DMS 273 treated with DMSO at 0.1 percent for 48 hours (cell line): ENCODE data around the gene PLCXD3.

ENCODE experiments used
- DNase-seq: peaks from one replicate; lab custom pipeline; 2025; lab: John Stamatoyannopoulos, UW

The PLCXD3 gene

DNA sequence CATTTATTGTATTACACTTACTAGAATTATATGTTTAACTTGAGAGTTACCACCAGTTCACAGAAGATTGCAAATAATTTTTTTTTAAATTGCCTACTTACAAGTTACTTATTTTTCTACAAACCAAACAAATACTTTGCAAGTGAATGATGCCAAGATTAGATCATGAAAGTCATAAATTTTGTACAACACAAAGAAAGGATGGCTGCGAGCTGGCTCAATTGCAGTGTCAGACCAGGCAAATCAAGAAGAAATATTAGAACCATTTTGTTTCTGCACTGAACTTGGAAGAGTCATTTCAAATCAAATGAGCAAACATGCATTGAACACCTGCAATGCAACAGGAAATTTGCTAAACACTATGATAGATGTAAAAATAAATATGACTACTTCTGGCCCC, 97.3 kb downstream of the PLCXD3 start:
- DNase-seq: no peak

DNA sequence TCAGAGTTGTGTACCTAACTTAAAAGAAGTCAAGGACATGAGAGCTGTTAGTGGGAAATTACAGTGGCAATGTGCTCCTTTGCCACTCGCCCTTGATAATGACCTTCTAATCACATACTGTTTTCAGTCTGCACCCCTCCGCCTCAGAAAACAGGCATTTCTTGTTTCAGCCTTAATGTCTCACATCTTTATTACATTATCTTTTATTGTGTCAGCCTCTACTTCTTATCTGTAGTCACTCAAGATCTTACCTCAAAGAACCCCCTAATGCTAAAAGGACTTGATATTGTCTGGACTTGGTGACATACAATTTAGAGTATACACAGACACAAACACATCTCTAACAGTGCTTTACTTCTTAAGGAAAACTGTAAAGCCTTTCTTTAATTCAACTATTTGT, 97.9 kb downstream of the PLCXD3 start:
- no peak for DNase-seq

DNA sequence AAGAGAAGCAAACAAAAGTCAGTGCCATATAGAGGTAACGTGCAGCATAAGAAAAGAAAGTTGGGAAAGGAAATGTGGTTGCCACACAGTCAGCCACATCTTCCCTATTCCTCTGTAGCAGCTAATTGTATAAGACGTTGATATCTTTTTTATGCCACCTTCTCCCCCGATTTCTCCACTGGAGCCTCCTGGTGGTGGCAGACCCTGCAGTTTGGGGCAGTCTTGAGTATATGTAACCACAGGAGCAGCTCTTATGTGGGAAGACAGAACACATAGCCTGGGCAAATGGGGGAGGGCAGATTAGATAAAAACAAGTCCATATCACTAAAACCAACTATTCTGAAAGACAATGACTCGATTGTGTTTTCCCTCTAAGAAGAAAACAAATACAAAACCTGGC, 99.7 kb downstream of the PLCXD3 start:
- DNase-seq: no peak

DNA sequence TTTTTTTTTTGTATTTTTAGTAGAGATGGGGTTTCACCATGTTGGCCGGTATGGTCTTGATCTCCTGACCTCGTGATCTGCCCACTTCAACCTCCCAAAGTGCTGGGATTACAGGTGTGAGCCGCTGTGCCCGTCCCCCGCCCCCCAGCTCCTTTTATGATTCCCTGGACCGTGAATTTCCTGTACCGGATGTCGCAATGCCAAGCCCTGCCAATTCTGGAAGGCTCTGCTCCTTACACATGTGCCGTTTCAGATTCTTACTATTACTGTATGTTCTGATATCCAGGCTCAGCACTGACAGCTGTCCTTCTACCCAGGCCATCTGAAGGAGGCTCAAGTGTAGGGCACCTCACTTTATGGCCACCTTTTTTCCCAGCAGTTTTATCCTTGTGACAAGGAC, 100.1 kb downstream of the PLCXD3 start:
- no peak for DNase-seq

- DNase-seq: no peak
Observed at GRCh38 chr5:41408676-41409443, 101.5 kb downstream of the PLCXD3 start.

GRCh38 chr5:41406936-41407335, 103.5 kb downstream of the PLCXD3 start:
- no peak for DNase-seq

DNA sequence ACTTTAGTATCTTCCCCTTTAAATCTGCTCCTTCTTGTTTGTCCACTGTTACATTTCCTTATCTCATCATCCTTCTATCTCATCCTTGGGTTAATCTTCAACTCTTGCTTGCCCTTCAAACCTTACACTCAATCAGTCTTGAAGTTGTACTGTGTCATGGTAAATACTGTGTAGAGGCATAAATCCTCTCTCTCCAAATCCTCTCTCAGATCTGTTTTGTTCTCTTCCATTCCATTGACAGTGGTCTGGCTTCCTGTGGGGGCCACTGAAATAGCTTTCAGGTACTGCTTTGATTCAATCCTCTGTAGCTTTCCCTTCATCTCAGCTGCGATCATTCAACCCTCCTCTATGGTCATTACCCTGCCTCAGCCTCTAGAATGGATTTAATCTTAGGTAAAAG, 104.0 kb downstream of the PLCXD3 start:
- no peak for DNase-seq

DNA sequence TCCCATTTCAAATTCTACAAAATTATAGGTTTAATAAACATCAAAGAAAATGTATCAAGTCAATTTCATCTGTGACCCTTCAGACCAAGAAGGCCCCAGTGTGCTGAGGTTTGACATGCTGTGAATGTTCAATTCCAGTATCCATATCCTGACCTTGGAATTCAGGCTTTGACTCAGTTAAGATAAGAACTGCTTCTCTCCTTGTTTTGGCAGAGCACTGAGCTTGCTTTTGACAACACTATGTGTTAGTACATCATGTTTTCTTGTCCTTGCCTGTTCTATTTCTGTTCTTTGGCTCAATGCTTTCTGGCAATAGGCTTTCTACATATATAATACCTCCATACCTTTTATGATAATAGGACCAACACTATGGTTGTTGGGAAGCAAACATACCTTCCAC, 105.6 kb downstream of the PLCXD3 start:
- DNase-seq: no peak

- DNase-seq: no peak
Observed at GRCh38 chr5:41403846-41404245, 106.6 kb downstream of the PLCXD3 start.

GRCh38 chr5:41402845-41403244, 107.6 kb downstream of the PLCXD3 start:
- DNase-seq: no peak

- DNase-seq: no peak
Observed at GRCh38 chr5:41399839-41400238, 110.6 kb downstream of the PLCXD3 start.

DNA sequence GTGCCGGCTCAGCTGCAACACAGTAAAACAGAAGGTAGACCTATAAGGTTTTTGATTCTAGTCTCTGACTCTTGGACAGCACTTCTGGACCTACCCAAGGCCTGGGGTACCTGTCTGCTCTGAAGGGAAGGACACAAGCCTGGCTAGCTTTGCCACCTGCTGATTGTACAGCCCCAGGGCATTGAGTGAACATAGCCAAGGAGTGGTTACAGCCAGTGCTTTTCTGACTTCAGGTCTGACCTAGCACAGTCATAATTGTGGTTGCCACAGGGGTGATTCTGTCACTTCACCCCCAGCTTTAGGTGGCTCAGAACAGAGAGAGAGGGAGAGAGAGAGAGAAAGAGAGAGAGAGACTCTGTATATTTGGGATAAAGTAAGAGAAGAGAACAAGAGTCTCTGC, 118.4 kb downstream of the PLCXD3 start:
- no peak for DNase-seq

GRCh38 chr5:41374631-41375030, 135.8 kb downstream of the PLCXD3 start:
- no peak for DNase-seq

DNA sequence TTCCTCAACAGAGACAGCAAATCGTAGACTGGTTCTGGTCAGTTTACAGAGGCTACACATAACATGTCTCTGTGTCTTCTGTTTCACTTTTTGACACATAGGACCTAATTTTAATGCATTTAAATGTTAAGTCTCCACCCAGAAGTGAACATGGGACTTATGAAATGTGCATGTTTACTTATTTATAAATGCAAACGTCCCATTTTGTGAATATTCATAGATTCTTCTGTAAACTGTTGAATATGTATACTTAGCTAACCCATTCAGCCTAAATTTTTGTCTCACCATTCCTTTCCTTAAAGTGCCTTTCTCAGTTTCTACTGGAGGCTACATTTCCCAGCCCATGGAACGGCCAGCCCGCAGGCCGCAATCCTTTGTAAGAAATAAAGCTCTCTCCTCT, 137.2 kb downstream of the PLCXD3 start:
- DNase-seq: no peak

DNA sequence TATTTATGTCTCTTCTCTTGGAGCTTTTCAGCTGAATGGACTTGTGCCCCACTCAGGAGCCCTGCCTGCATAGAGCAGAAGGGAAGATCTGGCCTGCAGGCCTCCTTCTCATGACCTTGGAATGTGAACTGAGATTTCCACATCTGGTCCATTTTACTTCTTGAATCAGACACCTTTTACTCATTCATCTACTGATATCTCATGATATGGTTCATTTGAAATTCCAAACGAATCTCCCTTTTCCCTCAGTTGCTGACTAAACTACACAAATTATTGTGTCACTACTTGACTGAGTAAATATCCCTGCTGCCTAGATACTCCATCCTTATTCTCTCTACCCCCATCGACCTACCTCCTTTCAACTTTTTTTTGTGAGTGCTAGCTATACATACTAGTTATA, 138.7 kb downstream of the PLCXD3 start:
- no peak for DNase-seq

DNA sequence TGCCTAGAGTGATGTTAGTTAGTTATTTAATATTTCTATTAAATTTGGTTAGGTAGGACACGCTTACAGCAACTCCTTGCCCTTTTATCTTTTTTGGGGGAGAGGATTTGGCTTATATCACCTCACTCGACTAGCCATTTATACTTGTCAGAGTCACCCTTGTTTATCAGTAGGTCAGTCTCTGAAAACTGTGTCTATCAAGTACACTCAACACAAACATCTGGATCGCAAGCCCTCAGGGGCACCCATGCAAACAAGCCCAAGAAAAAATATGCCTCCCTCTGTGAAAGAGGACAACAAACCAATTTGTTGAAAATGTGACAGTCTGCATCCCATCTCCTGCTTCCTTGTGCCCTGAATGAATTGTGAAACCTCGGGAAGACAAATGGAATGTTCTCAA, 139.9 kb downstream of the PLCXD3 start:
- no peak for DNase-seq

DNA sequence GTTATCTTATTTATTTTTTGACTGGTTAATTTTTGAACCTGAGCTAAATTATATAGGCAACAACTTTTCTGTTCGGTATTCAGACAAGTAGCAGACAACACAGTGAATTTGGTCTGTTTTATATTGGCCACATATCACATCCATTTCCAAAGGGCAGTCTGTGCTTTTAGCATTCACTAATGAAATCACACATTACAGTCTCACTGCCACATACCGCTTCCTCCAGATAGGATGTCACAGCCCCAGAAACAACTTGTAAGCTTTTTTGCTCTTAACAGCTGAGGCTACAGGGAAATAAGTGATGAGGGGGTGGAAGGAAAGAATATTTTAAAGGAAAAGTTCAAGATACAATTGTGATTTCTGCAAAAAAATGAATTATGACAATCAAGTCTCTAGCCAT, 140.6 kb downstream of the PLCXD3 start:
- no peak for DNase-seq

DNA sequence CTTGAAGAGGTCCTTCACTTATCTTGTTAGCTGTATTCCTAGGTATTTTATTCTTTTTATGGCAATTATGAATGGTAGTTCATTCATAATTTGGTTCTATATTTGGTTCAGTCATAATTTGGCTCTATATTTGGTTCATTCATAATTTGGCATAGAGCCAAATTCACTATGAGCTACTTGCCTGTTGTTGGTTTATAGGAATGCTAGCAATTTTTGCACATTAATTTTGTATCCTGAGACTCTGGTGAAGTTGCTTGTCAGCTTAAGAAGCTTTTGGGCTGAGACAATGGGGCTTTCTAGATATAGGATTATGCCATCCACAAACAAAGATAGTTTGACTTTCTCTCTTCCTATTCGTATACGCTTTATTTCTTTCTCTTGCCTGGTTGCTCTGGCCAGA, 142.2 kb downstream of the PLCXD3 start:
- DNase-seq: no peak

GRCh38 chr5:41365369-41365768, 145.0 kb downstream of the PLCXD3 start:
- DNase-seq: no peak

GRCh38 chr5:41364346-41364745, 146.1 kb downstream of the PLCXD3 start:
- no peak for DNase-seq

- DNase-seq: no peak
Observed at GRCh38 chr5:41363343-41363986, 146.9 kb downstream of the PLCXD3 start.

DNA sequence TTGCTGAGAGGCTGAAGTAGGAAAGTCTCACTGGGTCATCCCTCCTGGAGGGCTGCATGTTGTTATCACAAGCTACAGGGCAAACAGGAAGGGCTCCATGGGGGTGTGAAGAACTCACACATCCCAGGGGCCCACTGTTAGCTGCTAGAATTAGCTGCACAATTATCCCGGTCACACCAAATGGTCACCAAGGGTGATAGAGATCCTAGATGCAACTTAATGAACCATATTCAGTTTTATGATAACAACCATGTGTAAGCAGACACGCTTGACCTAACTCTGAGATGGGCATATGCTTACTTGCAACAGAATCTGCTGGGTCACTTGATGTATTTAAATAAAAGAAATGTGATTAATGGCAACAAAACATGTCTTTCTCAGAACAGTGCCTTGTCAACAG, 153.6 kb downstream of the PLCXD3 start:
- no peak for DNase-seq

GRCh38 chr5:41349846-41350245, 160.6 kb downstream of the PLCXD3 start:
- no peak for DNase-seq

DNA sequence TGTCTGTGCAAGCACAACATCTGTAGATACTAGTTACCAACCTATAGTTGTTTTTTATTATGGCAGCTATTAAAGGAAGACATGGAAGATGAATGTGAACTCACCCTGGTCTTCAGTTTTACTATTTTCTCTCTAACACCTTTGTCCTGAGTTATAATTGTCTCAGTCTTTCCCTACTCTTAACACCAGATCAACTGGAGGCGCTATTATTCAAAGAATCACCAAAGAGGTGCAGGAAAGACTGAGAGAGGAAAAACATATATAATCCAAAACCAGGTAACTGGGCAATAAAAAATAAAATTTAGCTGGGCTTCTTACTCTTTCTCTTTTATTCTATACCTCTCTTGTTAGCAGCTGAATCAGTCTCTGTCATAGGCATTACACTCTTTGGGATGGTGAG, 162.8 kb downstream of the PLCXD3 start:
- DNase-seq: no peak
